Islet precursor cell (in vitro differentiated cells): ENCODE data around the gene FN1.
A peak's percentile ranks its signal among the peaks of the same experiment; 100 is the strongest.

ENCODE experiments used
- DNase-seq: peaks from one replicate; pipeline ENCODE4 v3.0.0-alpha.2; 2018

The FN1 gene

GRCh38 chr2:215441560-215442400 lies 5.9 kb upstream of the FN1 start:
- no peak for DNase-seq

DNA sequence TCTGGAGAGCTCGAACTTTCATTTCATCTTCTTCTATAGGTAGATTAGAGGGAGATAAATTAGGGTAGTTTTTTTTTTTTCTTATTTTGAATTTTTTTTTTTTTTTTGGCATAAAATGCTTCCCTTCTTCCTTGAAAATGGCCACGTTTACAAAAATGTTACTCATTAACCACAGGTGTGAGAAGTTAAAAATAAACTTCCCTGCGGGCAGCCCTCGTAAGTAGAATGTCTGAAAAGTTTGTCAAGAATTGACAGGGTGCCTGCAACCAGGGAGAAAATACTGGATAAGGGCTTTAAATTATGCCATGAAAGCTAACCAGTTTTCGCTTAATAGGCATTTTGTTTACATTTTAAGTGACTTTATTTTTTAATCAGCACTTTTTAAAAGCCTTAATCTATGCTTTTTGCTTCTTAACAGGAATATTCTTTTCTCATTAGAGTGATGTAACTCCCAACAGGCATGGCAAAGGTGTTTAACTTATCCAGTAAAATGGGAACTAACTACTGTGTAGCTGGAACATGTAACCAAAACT lies 4.2 kb upstream of the FN1 start:
- DNase-seq, result no peak

- no peak for DNase-seq
Observed at GRCh38 chr2:215439404-215439803, 3.5 kb upstream of the FN1 start.

- DNase-seq, result no peak
Observed at GRCh38 chr2:215437614-215438013, 1.7 kb upstream of the FN1 start.

DNA sequence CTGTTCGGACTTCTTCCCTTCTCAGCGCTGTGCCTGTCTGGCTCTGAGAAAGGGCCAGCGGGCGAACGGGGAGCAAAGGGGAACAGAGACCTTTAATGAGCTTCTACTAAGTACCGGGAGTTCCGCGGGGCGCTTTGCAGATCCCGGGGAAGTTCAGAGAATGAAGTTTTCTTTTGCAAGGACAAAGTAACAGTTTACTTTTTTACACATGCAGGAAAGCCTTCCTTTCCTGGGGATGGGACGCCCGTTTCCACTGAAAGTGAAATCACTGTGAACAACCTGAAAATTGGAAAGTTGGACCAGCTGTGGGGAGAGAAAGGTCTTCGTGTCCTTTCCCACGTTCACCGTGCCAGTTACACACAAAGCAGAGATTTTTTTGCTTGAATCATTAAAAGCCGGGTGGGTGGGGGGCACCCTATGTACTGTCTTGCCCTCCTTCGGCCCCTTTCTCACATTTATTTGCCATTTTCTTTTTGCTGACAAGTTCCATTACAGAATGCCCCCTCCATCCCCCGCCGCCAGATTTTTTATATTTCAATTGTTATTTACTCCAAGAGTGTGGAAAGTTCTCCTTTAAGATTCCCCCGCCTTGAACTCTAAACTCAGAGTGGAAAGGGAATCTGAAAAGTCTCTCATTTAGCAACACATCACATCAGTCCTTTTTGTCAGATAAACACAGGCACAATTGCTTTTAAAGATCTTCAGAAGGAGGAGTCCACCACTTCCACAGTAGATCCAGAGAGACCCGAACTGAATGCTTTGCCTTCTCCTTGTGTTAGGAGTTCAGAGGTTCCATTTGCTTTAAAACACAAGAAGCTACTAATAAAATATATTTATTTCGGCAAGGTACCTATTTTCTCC lies 1.1 kb upstream of the FN1 start:
- peak; percentile 50 for DNase-seq

- no peak for DNase-seq
Observed at GRCh38 chr2:215435280-215435869, 493 bp downstream of the FN1 start.

GRCh38 chr2:215434447-215435279 lies 1.2 kb downstream of the FN1 start:
- no peak for DNase-seq

GRCh38 chr2:215432759-215433594 lies 2.9 kb downstream of the FN1 start:
- DNase-seq, result no peak

DNA sequence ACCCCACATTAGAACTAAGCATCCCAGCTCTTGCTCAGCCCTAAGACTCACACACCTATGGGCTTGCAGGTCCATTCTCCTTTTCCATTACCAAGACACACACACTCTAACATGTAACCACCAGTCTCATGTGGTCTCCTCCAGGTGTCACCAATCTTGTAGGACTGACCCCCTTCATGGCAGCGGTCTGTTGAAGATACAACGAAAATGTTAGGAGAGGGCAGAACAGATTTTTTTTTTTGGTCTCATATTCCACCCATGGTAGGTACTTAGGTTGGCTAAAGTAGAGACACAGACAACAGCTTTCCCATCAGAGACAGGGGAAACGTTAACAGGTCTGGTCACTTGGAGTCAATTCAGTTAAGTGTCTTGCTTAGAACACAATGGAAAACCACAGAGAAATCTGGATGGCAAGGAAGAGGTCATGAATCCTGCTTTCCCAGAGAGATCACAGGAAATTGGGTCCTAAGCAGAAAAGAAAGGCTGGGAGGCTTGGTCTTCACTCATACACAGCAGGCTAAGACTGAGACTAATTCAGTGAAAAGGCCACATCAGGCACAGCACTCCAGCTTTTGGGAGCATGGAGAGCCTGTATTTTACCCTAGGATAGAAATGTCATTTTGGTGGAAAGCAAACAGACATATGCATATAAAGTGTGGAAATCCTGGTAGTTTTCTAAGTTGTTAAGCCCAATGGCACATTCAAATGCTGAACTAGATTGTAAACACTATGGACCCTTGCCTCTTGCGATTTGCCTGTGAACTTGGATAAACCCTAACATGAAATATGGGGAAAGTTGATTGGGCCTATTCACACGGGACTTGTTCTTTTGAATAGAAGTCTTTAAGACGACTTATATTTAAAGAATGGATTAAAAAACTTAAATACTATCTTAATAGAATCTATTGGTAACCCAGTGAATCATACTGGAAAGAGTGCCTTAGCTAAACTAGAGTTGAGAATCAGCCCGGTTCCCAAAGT lies 3.8 kb downstream of the FN1 start:
- DNase-seq, result no peak

DNA sequence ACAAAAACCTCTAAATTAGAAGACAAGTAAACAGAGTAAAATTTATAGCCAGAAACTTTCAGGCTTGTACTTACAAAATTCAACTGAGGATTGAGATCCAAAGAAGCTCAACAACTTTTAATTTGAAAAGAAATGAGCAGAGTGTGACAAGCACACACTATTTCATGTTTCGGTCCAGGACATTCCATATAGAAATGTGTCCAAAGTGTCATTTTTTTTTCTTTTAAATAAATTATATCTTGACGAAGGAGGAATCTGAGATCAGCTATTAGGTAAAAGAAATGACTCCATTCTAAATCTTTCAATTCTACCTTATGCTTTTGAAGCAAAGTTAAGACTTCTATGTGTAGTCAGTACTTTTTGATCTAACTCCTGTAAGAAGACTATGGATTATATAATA lies 4.6 kb downstream of the FN1 start:
- DNase-seq, result no peak

- DNase-seq, result no peak
Observed at GRCh38 chr2:215430528-215431187, 5.2 kb downstream of the FN1 start.

DNA sequence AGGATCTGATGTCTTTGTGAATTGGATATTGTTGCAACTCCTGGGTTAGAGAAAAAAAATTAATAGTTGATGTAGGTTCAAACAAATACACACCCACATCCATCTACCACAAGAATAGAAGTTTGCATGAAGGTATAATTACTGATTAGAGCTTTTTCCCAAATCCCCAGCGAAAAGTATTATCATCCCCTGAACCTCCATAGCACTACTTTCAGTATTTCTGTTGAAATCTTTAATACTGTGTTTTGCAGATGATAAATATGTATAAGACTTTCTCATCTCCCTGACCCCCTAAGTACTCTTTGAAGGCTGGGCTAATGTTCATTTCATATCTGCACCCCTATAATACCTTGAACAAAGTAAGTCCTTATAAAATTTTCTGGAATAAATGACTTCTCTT lies 6.4 kb downstream of the FN1 start:
- DNase-seq, result no peak

DNA sequence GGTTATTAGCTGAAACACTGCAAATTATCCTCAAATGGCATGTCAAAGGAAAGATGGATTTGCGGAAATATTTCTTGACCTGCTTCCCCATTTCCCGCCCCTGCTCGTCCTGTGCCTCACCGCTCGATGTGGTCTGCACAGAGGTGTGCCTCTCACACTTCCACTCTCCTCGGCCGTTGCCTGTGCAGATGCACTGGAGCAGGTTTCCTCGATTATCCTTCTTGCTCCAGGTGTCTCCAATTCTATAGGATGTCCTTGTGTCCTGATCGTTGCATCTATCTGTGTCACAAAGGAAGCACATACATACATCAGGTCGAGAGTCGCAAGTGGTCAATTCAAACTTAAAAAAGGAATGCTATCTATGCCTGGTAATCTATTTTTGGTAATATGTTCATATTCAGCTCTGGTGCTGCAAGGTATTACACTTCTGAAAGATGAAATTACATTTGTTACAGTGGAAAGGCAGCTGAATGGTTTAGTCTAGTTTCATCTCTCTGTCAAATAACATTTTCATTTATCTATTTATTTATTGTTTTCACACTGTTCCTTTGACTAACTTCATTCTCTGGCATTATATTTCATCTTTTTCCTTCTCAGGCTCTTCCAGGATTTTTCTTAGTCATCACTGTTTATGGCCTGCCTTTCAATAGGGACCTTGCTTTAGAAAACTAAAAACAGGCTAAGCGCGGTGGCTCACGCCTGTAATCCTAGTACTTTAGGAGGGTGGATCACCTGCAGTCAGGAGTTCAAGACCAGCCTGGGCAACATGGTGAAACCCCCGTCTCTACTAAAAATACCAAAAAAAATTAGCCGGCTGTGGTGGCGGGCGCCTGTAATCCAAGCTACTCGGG lies 7.6 kb downstream of the FN1 start:
- no peak for DNase-seq

DNA sequence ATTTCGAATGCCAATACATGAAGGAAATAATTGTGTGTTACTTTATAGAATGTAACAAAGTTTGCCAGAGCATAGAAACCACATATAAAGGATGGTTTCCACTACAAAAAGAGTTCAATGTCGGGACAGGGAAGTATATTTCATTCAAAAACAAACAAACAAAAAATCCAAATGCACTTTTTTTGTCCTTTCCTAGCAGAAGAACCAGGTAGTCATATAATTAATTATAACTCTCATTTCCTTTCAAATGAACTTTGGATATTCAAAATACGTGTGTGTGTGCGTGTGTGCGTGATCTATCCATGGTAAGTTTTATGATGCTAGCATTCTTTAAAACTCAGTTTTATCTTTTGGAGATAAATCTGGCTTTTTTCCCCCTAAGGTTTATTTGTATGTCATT lies 8.3 kb downstream of the FN1 start:
- DNase-seq, result no peak

- DNase-seq, result no peak
Observed at GRCh38 chr2:215425021-215425782, 10.7 kb downstream of the FN1 start.

- DNase-seq, result no peak
Observed at GRCh38 chr2:215423928-215424540, 11.8 kb downstream of the FN1 start.

DNA sequence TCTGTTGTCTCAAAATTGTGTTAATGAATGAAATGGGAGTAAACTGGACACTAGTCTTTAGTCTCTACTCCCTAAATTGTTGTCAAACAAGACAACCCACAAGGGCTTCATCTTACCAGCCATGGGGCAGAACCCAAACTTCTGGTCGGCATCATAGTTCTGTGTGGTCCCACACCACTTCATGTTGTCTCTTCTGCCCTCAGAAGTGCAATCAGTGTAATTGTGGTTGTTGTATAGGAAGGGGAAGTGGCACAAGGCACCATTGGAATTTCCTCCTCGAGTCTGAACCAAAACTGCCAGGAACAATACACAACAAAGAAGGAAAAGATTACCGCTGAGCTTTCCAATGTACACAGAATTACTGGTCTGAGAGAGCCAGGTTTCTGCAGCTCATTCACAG lies 12.6 kb downstream of the FN1 start:
- DNase-seq, result no peak
